Progenitor cell of endocrine pancreas (in vitro differentiated cells): ENCODE measurements around the gene CAMK1D. TPM values are rescaled to one million over a fixed set of nuclear protein-coding genes. Genes with fewer than 3 reads are reported as not detected.

ENCODE experiments used
- DNase-seq: peaks from one replicate; pipeline ENCODE4 v3.0.0; 2021; ENCODE audit warnings: low spot score; ENCODE audit not compliant: unreplicated experiment
- H3K27ac Mint-ChIP-seq: 2 replicates; pipeline ENCODE4 v1.8.0; 2021; ENCODE audit warnings: mild to moderate bottlenecking, moderate library complexity, mixed read lengths
- H3K27me3 Mint-ChIP-seq: 2 replicates; pipeline ENCODE4 v1.8.0; 2021; ENCODE audit warnings: mixed read lengths
- H3K36me3 Mint-ChIP-seq: 2 replicates; pipeline ENCODE4 v1.8.0; 2022; ENCODE audit warnings: mixed read lengths; ENCODE audit not compliant: insufficient read depth
- H3K4me1 Mint-ChIP-seq: 2 replicates; pipeline ENCODE4 v1.8.0; 2021; ENCODE audit warnings: low read depth, mixed read lengths
- H3K4me3 Mint-ChIP-seq: 2 replicates; pipeline ENCODE4 v1.8.0; 2021; ENCODE audit warnings: low read depth, mild to moderate bottlenecking, moderate library complexity, mixed read lengths
- H3K9me3 Mint-ChIP-seq: 2 replicates; pipeline ENCODE4 v1.8.0; 2021; ENCODE audit warnings: low read depth, mixed read lengths
- CTCF ChIP-seq: fragments of 200-600 bp; sonication (generic); IDR thresholded peaks from one replicate; pipeline ENCODE4 v1.5.0; 2021; ENCODE audit warnings: antibody characterized with exemption, mild to moderate bottlenecking; ENCODE audit not compliant: unreplicated experiment
- total RNA-seq: library from RNA; stranded (reverse); gene quantifications from 2 replicates; pipeline ENCODE4 v1.2.1, GENCODE V29; 2021

Gene CAMK1D
- total RNA-seq, 1 donor from 2014 or later = 10.8 TPM

GRCh38 chr10:12726971-12727831 lies 377.9 kb downstream of the CAMK1D start:
- no peak overlapping the region for H3K27ac Mint-ChIP-seq
- no peaks in the 10 kb centered on the region for H3K36me3 Mint-ChIP-seq
- no peak overlapping the region for H3K4me3 Mint-ChIP-seq

GRCh38 chr10:12727832-12728215 lies 378.5 kb downstream of the CAMK1D start:
- peaks cover 4% of the 10 kb centered on the region for H3K4me1 Mint-ChIP-seq
- H3K4me3 Mint-ChIP-seq = no peak overlapping the region
- DNase-seq = no peak
- no peak overlapping the region for H3K27ac Mint-ChIP-seq
- TF ChIP-seq CTCF = no peak
- H3K27me3 Mint-ChIP-seq = peaks cover 23% of the 10 kb centered on the region
- H3K36me3 Mint-ChIP-seq = no peaks in the 10 kb centered on the region
- H3K9me3 Mint-ChIP-seq = no peaks in the 10 kb centered on the region

More at GRCh38 chr10:12726971-12727831, 377.9 kb downstream of the CAMK1D start:
- no peak for DNase-seq
- Mint-ChIP-seq H3K27me3 (peaks cover 26% of the 10 kb centered on the region), H3K4me1 (peaks cover 5% of the 10 kb centered on the region), H3K9me3 (no peaks in the 10 kb centered on the region)
- no peak for TF ChIP-seq CTCF

- H3K4me3 Mint-ChIP-seq = no peak overlapping the region
- H3K36me3 Mint-ChIP-seq = no peaks in the 10 kb centered on the region
- no peaks in the 10 kb centered on the region for H3K4me1 Mint-ChIP-seq
- no peak for TF ChIP-seq CTCF
- H3K9me3 Mint-ChIP-seq = no peaks in the 10 kb centered on the region
- H3K27ac Mint-ChIP-seq = no peak overlapping the region
- H3K27me3 Mint-ChIP-seq = peaks cover 22% of the 10 kb centered on the region
- DNase-seq = no peak
Observed at GRCh38 chr10:12728494-12728893, 379.1 kb downstream of the CAMK1D start.

GRCh38 chr10:12729885-12730284 lies 380.5 kb downstream of the CAMK1D start:
- Mint-ChIP-seq H3K4me3 (no peak overlapping the region), H3K9me3 (no peaks in the 10 kb centered on the region), H3K27ac (no peak overlapping the region), H3K27me3 (peaks cover 13% of the 10 kb centered on the region), H3K36me3 (no peaks in the 10 kb centered on the region), H3K4me1 (no peaks in the 10 kb centered on the region)
- peak; percentile 47 for TF ChIP-seq CTCF
- DNase-seq = no peak

- Mint-ChIP-seq H3K4me1 (no peaks in the 10 kb centered on the region), H3K27ac (no peak overlapping the region), H3K36me3 (no peaks in the 10 kb centered on the region), H3K27me3 (peaks cover 8% of the 10 kb centered on the region), H3K9me3 (no peaks in the 10 kb centered on the region), H3K4me3 (no peak overlapping the region)
- TF ChIP-seq CTCF = no peak
- no peak for DNase-seq
Observed at GRCh38 chr10:12730809-12731519, 381.6 kb downstream of the CAMK1D start.
